Skeletal muscle tissue (tissue), 4 donors: ENCODE data around the gene TERT. TPM values are rescaled to one million over a fixed set of nuclear protein-coding genes. Genes with fewer than 3 reads are reported as not detected.

Experiments
- H3K27ac ChIP-seq: one replicate; pipeline ENCODE4 v1.7.0; 2013; ENCODE audit warnings: mild to moderate bottlenecking, low read depth, low read length, inconsistent platforms
- H3K27me3 ChIP-seq, 3 donors: one replicate each; pipeline ENCODE4 v1.7.0; 2013; ENCODE audit warnings: low read length in 3 of 3; ENCODE audit not compliant: control insufficient read depth in 3 of 3, insufficient read depth in 3 of 3
- H3K36me3 ChIP-seq, 3 donors: one replicate each; pipeline ENCODE4 v1.7.0; 2013; ENCODE audit warnings: low read length in 3 of 3; ENCODE audit not compliant: control insufficient read depth in 3 of 3, insufficient read depth in 3 of 3
- H3K4me1 ChIP-seq, 3 donors: one replicate each; pipeline ENCODE4 v1.7.0; 2013; ENCODE audit warnings: low read length in 3 of 3, mild to moderate bottlenecking in 3 of 3; ENCODE audit not compliant: control insufficient read depth in 3 of 3, insufficient read depth in 3 of 3
- H3K4me3 ChIP-seq, 3 donors: one replicate each; pipeline ENCODE4 v1.7.0; 2013; ENCODE audit warnings: low read length in 3 of 3
- H3K9ac ChIP-seq, 3 donors: one replicate each; pipeline ENCODE4 v1.7.0; 2013; ENCODE audit warnings: low read length in 3 of 3, mild to moderate bottlenecking in 3 of 3, moderate library complexity in 2 of 3, low read depth in 1 of 3
- H3K9me3 ChIP-seq, 3 donors: one replicate each; pipeline ENCODE4 v1.7.0; 2013; ENCODE audit warnings: low read length in 3 of 3; ENCODE audit not compliant: control insufficient read depth in 3 of 3
- total RNA-seq: library from RNA; depleted of rRNA; stranded (reverse); fragments of >200 nt; gene quantifications from one replicate; pipeline ENCODE4 v1.2.3, GENCODE V29; 2014
- donor health status: Osteomylitis.

The TERT gene
- total RNA-seq, 1 donor from 2014 or later = not detected

DNA sequence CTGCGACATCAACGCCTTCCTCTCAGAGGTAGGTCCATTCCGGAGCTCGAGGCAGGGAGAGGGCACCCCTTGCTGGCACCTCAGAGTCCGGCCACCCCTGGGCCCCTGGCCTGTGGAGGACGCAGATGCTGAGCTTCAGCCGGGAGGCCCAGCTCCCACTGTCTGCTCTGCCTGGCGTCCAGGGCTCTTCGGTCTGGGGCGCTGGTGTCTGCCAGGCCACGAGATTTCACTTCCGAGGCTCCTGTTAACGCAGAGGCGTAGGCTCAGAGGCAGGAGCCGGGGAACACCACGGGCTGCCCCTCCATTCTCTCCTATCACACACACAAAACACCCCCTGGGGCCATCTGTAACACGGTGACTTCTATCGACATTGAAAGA is 78.0 kb downstream of the TERT start:
- H3K27me3 ChIP-seq = peaks cover 11 to 39% (median 33%) of the 10 kb centered on the region in 3 donors

DNA sequence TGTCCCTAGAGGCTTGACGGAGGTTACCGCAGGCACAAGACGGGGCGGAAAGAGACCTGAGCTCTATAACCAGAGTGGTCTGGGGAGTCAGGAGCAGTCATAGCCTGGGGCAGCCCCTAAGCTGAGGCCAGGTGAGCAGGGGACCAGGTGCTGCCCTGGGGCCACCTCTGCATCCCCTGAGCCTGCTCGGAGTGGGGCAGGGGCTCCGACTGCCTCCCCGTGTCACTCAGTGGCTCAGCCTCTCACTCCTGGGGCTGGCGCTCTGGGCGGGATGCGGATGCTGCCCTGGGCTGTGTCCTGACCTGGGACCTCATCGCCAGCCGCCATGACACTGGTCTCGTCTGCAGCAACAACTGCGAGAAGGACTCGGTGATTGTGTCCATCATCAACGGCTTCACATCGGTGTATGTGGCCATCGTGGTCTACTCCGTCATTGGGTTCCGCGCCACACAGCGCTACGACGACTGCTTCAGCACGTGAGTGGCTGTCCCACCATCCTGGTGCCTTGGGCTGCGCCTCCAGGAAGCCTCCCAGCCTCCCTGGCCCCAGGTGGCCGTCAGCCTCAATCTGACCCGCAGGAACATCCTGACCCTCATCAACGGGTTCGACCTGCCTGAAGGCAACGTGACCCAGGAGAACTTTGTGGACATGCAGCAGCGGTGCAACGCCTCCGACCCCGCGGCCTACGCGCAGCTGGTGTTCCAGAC is 78.5 kb downstream of the TERT start:
- Histone ChIP-seq H3K9ac (no peak overlapping the region), H3K36me3 (no peaks in the 10 kb centered on the region), H3K4me1 (no peaks in the 10 kb centered on the region), H3K27ac (no peak overlapping the region), H3K4me3 (no peak overlapping the region), H3K9me3 (peaks cover 2 to 11% (median 4%) of the 10 kb centered on the region in 3 donors), H3K27me3 (peaks cover 16 to 43% (median 34%) of the 10 kb centered on the region in 3 donors)

More for the DNA sequence above, 78.0 kb downstream of the TERT start:
- Histone ChIP-seq H3K9ac (no peak overlapping the region), H3K27ac (no peak overlapping the region), H3K4me1 (no peaks in the 10 kb centered on the region), H3K4me3 (no peak overlapping the region), H3K9me3 (peaks cover 0 to 11% (median 4%) of the 10 kb centered on the region in 3 donors), H3K36me3 (no peaks in the 10 kb centered on the region)

DNA sequence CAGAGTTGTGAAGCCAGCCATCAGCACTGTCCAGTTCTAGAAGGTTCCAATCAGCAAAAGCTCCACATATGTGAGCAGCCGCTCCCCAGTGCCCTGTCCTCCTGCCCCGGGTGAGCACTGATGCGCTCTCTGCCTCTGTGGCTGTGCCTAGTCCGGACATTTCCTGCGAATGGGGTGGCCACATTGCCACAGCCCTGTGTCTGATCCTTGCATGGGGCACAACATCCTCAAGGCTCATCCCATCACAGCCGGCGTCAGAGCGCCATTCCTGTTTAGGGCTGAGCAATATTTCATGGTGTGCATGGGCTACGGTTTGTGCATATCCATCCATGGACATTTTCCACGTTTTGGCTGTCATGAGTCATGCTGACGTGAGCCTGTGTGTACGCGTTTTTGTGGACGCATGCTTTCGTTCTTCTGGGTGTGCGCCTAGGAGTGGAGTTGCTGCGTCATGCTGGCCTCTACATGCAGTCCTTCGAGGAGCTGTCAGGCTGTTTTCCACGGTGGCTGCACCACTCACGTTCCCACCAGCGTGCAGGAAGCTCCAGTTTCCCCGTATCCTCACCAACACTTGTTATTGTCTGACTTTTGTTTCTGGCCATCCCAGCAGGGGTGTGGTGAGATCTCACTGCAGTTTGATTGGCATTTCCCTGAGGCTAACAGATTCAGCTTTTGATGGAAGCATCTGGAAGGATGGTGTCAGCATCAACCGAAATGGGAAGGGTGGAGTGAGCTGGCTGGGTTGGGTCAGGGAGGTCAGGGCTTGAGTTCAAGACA is 79.4 kb downstream of the TERT start:
- peaks cover 3 to 11% (median 4%) of the 10 kb centered on the region in 3 donors for H3K9me3 ChIP-seq
- no peak overlapping the region for H3K27ac ChIP-seq
- H3K36me3 ChIP-seq = no peaks in the 10 kb centered on the region
- no peak overlapping the region for H3K9ac ChIP-seq
- no peak overlapping the region for H3K4me3 ChIP-seq
- peaks cover 17 to 36% (median 31%) of the 10 kb centered on the region in 3 donors for H3K27me3 ChIP-seq
- H3K4me1 ChIP-seq = no peaks in the 10 kb centered on the region

DNA sequence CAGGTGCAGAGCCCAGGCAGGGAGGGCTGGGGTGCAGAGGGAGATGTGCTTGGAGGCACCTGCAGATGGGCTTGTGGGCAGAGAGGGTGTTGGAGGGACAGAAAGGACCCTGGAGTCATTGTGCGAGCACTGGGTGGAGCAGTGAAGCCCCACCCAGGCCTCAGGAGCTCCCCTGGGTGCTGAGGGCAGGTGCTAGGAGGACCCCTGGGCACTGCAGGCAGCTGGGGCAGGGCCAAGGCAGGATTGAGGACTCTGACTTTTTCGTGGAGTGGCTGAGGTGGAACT is 80.0 kb downstream of the TERT start:
- peaks cover 17 to 36% (median 32%) of the 10 kb centered on the region in 3 donors for H3K27me3 ChIP-seq

GRCh38 chr5:1214163-1214935 is 80.5 kb downstream of the TERT start:
- H3K36me3 ChIP-seq = no peaks in the 10 kb centered on the region
- H3K27ac ChIP-seq = no peak overlapping the region
- H3K4me1 ChIP-seq = no peaks in the 10 kb centered on the region
- peaks cover 3 to 11% (median 4%) of the 10 kb centered on the region in 3 donors for H3K9me3 ChIP-seq
- peaks cover 15 to 35% (median 32%) of the 10 kb centered on the region in 3 donors for H3K27me3 ChIP-seq
- H3K9ac ChIP-seq = no peak overlapping the region
- no peak overlapping the region for H3K4me3 ChIP-seq

More for the DNA sequence above, 80.0 kb downstream of the TERT start:
- Histone ChIP-seq H3K9me3 (peaks cover 3 to 11% (median 4%) of the 10 kb centered on the region in 3 donors), H3K27ac (no peak overlapping the region), H3K36me3 (no peaks in the 10 kb centered on the region), H3K9ac (no peak overlapping the region), H3K4me1 (no peaks in the 10 kb centered on the region), H3K4me3 (no peak overlapping the region)

DNA sequence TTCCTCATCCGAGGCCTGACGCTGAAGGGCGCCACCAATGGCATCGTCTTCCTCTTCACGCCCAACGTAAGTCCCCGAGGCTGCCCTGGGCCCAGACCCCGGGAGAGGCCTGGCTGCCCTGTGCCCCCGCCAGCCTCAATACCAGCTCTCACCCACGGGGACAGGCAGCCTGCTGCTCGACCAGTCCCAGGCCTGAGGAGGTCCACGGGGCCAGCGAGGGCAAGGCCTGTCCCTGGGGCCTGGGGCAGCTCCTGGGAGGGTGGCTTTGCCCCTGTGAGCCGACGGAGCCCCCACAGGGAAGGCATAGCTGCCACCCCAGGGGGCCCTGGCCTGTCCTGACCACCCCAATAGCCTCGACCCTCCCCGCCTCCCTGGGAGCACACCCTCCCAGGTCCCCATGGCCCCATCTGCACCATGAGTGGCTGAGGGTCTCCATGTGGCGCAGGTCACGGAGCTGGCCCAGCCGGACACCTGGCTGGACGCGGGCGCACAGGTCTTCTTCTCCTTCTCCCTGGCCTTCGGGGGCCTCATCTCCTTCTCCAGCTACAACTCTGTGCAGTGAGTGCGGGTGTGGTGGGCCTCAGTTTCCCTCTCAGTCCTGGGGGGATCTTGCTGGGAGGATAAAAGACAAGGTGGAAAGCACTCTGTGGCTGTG is 81.2 kb downstream of the TERT start:
- Histone ChIP-seq H3K4me3 (no peak overlapping the region), H3K36me3 (no peaks in the 10 kb centered on the region), H3K27me3 (peaks cover 10 to 38% (median 28%) of the 10 kb centered on the region in 3 donors), H3K9ac (no peak overlapping the region), H3K4me1 (no peaks in the 10 kb centered on the region), H3K27ac (no peak overlapping the region), H3K9me3 (peaks cover 3 to 11% (median 4%) of the 10 kb centered on the region in 3 donors)

DNA sequence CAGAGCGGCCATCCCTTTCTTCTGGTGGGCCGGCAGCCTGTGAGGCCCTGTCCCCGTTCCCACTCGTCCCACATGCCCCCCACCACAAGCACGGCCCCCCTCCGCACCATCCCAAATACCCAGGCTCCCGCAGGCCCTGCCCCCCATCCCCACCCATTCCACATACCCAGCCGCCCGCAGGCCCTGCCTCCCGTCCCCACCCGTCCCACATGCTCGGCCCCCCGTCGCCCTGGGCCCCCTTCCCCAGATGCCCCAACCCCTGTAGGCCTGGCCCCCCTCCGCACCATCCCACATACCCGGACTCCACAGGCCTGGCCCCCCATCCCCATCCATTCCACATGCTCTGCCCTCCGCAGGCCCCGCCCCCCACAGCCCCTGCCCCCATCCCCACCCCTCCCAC is 82.0 kb downstream of the TERT start:
- no peak overlapping the region for H3K27ac ChIP-seq
- H3K36me3 ChIP-seq = no peaks in the 10 kb centered on the region
- H3K27me3 ChIP-seq = peaks cover 15 to 38% (median 28%) of the 10 kb centered on the region in 3 donors
- no peaks in the 10 kb centered on the region for H3K4me1 ChIP-seq
- H3K9ac ChIP-seq = no peak overlapping the region
- H3K4me3 ChIP-seq = no peak overlapping the region
- H3K9me3 ChIP-seq = peaks cover 3 to 11% (median 4%) of the 10 kb centered on the region in 3 donors

- Histone ChIP-seq H3K4me1 (no peaks in the 10 kb centered on the region), H3K36me3 (no peaks in the 10 kb centered on the region), H3K9me3 (peaks cover 3 to 11% (median 4%) of the 10 kb centered on the region in 3 donors), H3K4me3 (no peak overlapping the region), H3K27ac (no peak overlapping the region), H3K27me3 (peaks cover 21 to 44% (median 33%) of the 10 kb centered on the region in 3 donors), H3K9ac (no peak overlapping the region)
These were observed 82.6 kb downstream of the TERT start for GRCh38 chr5:1212271-1212670.

DNA sequence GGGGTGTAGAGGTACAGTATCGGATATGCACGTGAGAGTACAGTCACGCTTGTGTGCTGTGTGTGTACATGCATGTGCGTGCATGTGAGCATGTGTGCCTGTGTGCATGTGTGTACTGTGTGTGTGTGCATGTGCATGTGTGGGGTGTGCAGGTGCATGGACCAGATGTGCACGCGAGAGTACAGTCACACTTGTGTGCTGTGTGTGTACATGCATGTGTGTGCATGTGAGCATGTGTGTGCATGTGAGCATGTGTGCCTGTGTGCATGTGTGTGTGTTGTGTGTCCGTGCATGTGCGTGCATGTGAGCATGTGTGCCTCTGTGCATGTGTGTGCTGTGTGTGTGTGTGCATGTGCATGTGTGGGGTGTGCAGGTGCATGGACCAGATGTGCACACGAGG is 83.2 kb downstream of the TERT start:
- H3K9me3 ChIP-seq = peaks cover 3 to 10% (median 4%) of the 10 kb centered on the region in 3 donors
- no peak overlapping the region for H3K27ac ChIP-seq
- no peak overlapping the region for H3K4me3 ChIP-seq
- H3K27me3 ChIP-seq = peaks cover 26 to 50% (median 35%) of the 10 kb centered on the region in 3 donors
- H3K9ac ChIP-seq = no peak overlapping the region
- no peaks in the 10 kb centered on the region for H3K36me3 ChIP-seq
- no peaks in the 10 kb centered on the region for H3K4me1 ChIP-seq
